NT2/D1 (cell line): ENCODE results near the gene GALK2.
"Not testable (repeated sequence)": the region's sequence is repeated elsewhere in the genome, so short reads cannot be mapped to it uniquely, and the experiment has no call there.

ENCODE experiments used
- DNase-seq: peaks from one replicate; pipeline ENCODE4 v3.0.0-alpha.2; 2011; ENCODE audit warnings: low read depth, low spot score
- H3K27me3 ChIP-seq: 2 replicates; pipeline ENCODE4 v1.6.0; 2011; ENCODE audit warnings: mild to moderate bottlenecking; ENCODE audit not compliant: insufficient read length, insufficient read depth
- H3K36me3 ChIP-seq: 2 replicates; pipeline ENCODE4 v1.6.1; 2011; ENCODE audit warnings: mild to moderate bottlenecking, low read length, mixed read lengths; ENCODE audit not compliant: insufficient read depth, insufficient read length
- H3K4me1 ChIP-seq: 2 replicates; pipeline ENCODE4 v1.5.1; 2011; ENCODE audit not compliant: insufficient read depth, insufficient read length
- H3K4me3 ChIP-seq: 2 replicates; pipeline ENCODE4 v1.5.1; 2011; ENCODE audit warnings: low read depth; ENCODE audit not compliant: insufficient read length
- H3K9ac ChIP-seq: 2 replicates; pipeline ENCODE4 v1.6.0; 2011; ENCODE audit warnings: low read depth; ENCODE audit not compliant: insufficient read length
- H3K9me3 ChIP-seq: 2 replicates; pipeline ENCODE4 v1.5.1; 2011; ENCODE audit warnings: mild to moderate bottlenecking, low read length; ENCODE audit not compliant: insufficient read depth
- SUZ12 ChIP-seq: IDR thresholded peaks from 2 replicates; pipeline ENCODE4 v1.6.1; 2011; ENCODE audit not compliant: insufficient read length, insufficient read depth; ENCODE audit errors: extremely low read depth
- YY1 ChIP-seq: IDR thresholded peaks from 2 replicates; pipeline ENCODE4 v1.6.1; 2011; ENCODE audit not compliant: insufficient read length, insufficient read depth
- ZNF274 ChIP-seq: IDR thresholded peaks from 2 replicates; pipeline ENCODE4 v1.6.1; 2011; ENCODE audit warnings: mild to moderate bottlenecking, low read depth, low read length

The GALK2 gene

DNA sequence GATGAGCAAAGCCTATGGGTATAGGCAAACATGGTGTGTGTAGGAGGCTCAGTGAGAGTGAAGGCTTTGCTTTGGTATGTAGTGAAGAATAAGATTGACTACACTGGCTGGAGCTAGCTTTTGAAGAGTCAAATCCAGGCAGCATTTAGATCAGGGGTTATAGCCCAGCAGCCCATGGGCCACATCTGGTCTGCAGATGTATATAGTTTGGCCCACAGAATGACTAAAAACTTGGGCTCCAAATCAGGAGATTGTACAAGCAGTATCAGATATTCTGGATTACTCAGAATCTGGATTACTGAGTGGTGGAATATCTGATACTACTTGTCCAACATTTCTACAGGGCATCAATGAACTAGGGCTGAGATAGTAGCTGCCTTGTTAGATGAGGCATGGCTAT, 160.1 kb downstream of the GALK2 start:
- H3K4me3 ChIP-seq = no peak overlapping the region
- no peak for DNase-seq
- peaks cover 11% of the 10 kb centered on the region for H3K36me3 ChIP-seq
- H3K27me3 ChIP-seq = no peaks in the 10 kb centered on the region
- H3K4me1 ChIP-seq = no peaks in the 10 kb centered on the region
- peaks cover 13% of the 10 kb centered on the region; the same call in 1 of the 2 replicates for H3K9me3 ChIP-seq
- H3K9ac ChIP-seq = no peak overlapping the region
- TF ChIP-seq ZNF274 = no peak
- TF ChIP-seq YY1 = no peak
- TF ChIP-seq SUZ12 = no peak

- DNase-seq = no peak
- Histone ChIP-seq H3K4me1 (no peaks in the 10 kb centered on the region), H3K36me3 (peaks cover 11% of the 10 kb centered on the region), H3K4me3 (no peak overlapping the region), H3K9me3 (peaks cover 13% of the 10 kb centered on the region; the same call in 1 of the 2 replicates), H3K27me3 (no peaks in the 10 kb centered on the region), H3K9ac (no peak overlapping the region)
- TF ChIP-seq SUZ12 (no peak), ZNF274 (no peak), YY1 (no peak)
Observed at GRCh38 chr15:49331442-49331841, 161.4 kb downstream of the GALK2 start.

- peaks cover 13% of the 10 kb centered on the region; the same call in 1 of the 2 replicates for H3K9me3 ChIP-seq
- no peaks in the 10 kb centered on the region for H3K4me1 ChIP-seq
- TF ChIP-seq YY1 (no peak), SUZ12 (no peak), ZNF274 (no peak)
- H3K4me3 ChIP-seq = no peak overlapping the region
- peaks cover 11% of the 10 kb centered on the region for H3K36me3 ChIP-seq
- no peak for DNase-seq
- no peaks in the 10 kb centered on the region for H3K27me3 ChIP-seq
- H3K9ac ChIP-seq = no peak overlapping the region
Observed at GRCh38 chr15:49331951-49332350, 161.9 kb downstream of the GALK2 start.

GRCh38 chr15:49339656-49340055, 169.6 kb downstream of the GALK2 start:
- no peak overlapping the region for H3K9ac ChIP-seq
- H3K9me3 ChIP-seq = no peaks in the 10 kb centered on the region
- H3K4me3 ChIP-seq = no peak overlapping the region
- H3K27me3 ChIP-seq = no peaks in the 10 kb centered on the region
- no peaks in the 10 kb centered on the region for H3K36me3 ChIP-seq
- DNase-seq = no peak
- H3K4me1 ChIP-seq = no peaks in the 10 kb centered on the region
- TF ChIP-seq YY1 = no peak
- no peak for TF ChIP-seq SUZ12
- no peak for TF ChIP-seq ZNF274

DNA sequence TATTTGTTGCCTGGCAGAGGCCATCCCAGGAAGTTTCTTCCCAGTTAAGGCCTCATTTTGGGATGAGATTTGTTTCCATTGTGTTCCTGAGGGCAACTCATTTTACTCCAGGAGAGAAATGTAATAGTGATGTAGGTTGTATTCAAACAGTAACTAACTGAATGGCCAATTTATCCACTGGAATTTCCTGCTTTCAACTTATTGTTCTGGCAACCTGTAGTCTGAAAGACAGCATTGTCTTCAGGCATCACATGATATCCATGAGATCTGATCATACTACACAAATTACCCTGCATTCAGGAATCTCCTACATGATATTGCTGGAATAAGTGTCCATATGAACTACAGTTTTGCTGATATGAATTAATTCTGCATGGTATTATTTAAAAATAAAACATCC, 173.5 kb downstream of the GALK2 start:
- no peak for DNase-seq
- no peaks in the 10 kb centered on the region for H3K36me3 ChIP-seq
- no peak overlapping the region for H3K4me3 ChIP-seq
- TF ChIP-seq YY1 = no peak
- TF ChIP-seq SUZ12 = no peak
- no peak for TF ChIP-seq ZNF274
- H3K27me3 ChIP-seq = no peaks in the 10 kb centered on the region
- no peak overlapping the region for H3K9ac ChIP-seq
- H3K9me3 ChIP-seq = no peaks in the 10 kb centered on the region
- no peaks in the 10 kb centered on the region for H3K4me1 ChIP-seq

- H3K4me1 ChIP-seq, H3K9ac ChIP-seq, H3K4me3 ChIP-seq, H3K27me3 ChIP-seq, H3K36me3 ChIP-seq, DNase-seq, H3K9me3 ChIP-seq: not testable (repeated sequence)
Observed at GRCh38 chr15:49354439-49354838, 184.4 kb downstream of the GALK2 start.

GRCh38 chr15:49361370-49361769, 191.3 kb downstream of the GALK2 start:
- Histone ChIP-seq H3K4me3 (no peak overlapping the region), H3K27me3 (no peaks in the 10 kb centered on the region), H3K4me1 (no peaks in the 10 kb centered on the region), H3K36me3 (no peaks in the 10 kb centered on the region), H3K9me3 (no peaks in the 10 kb centered on the region), H3K9ac (no peak overlapping the region)
- DNase-seq = no peak
- TF ChIP-seq YY1 = no peak
- no peak for TF ChIP-seq SUZ12
- no peak for TF ChIP-seq ZNF274

DNA sequence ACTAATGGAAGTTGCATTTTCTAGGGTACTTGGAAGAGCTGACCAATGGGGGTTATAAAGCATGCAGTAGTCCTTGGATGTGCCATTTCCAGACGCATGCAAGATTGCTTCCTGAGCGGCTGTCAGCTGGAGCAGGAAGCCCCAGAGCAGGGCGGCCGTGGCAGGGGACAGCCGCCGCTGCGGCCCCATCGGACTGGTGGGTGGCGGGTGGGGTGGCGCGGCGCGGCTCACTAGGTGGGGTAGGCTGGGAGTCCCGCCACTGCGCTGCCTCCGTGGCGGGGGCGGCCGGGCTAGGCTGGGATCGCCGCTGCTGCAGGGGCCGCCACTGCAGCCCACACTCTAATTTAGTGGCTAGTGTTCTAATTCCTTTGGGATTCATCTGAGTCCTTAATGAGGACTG, 196.4 kb downstream of the GALK2 start:
- no peak for TF ChIP-seq ZNF274
- TF ChIP-seq SUZ12 = no peak
- TF ChIP-seq YY1 = no peak
- Histone ChIP-seq H3K4me3 (no peak overlapping the region), H3K9me3 (no peaks in the 10 kb centered on the region), H3K9ac (no peak overlapping the region), H3K27me3 (no peaks in the 10 kb centered on the region), H3K4me1 (no peaks in the 10 kb centered on the region), H3K36me3 (no peaks in the 10 kb centered on the region)
- DNase-seq = no peak
